GM18511 (cell line): Measurements from ENCODE around the gene SFT2D2.

ENCODE experiments used
- ATAC-seq: cut with Tn5 transposase; IDR thresholded peaks from one replicate; pipeline ENCODE4 v1.9.1; 2021; ENCODE audit warnings: mild to moderate bottlenecking, moderate library complexity; ENCODE audit not compliant: unreplicated experiment

Gene SFT2D2

GRCh38 chr1:168301664-168302320 is 76.0 kb downstream of the SFT2D2 start:
- ATAC-seq, result no peak
